ENCODE measurements around the gene MED26. TPM values are rescaled to one million over a fixed set of nuclear protein-coding genes. Genes with fewer than 3 reads are reported as not detected.

MED26 gene
- total and polyA plus RNA-seq, 2 experiments from 2014 or later: 7.4 to 15.4 TPM

DNA sequence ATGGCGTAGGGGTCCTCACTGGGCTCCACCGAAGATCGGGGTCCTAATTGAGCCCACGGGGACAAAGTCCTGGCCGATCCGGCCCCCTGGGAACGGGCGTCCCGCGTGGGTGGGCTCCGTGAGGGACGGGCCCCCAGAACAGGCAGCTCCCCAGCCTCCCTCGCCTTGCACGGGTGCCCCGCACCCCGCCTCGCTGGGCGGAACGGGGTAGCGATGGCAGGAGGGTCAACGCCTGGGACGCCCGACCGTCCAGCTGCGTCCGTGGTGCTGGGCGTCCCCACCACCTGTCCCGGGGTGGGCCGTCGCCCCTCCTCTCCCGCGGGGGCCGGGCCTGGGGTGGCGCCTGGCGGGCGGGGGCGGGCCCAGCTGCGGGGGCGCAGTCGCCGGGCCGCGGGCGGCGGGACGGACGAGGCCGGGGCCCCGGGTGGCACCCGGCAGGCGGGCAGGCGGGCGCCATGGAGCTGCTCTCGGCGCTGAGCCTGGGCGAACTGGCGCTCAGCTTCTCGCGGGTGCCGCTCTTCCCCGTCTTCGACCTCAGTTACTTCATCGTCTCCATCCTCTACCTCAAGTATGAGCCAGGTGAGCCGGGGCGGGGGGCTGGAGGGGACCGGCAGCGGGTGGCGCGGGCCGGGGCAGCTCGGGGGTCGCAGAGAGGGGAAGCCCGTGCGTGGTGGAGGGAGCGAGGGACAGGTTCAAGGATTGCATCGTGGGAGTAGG, 32.9 kb upstream of the MED26 start, which contains the start of gene TMEM38A (continued):
- TF ChIP-seq STAT1 (IDR thresholded peaks at IDR 0.05; ENCODE audit: unreplicated experiment) (no peak), EZH2phosphoT487 (IDR thresholded peaks at IDR 0.05; ENCODE audit: unreplicated experiment) (no peak), CREB1 (CRISPR knock-in tag; IDR thresholded peaks at IDR 0.05; ENCODE audit: low read depth) (no peak), CTCF (conservative IDR thresholded peaks at IDR 0.05; ENCODE audit: low read depth in 2 of 2) (no peak), ZNF114 (CRISPR knock-in tag; IDR thresholded peaks at IDR 0.05) (no peak), POLR2AphosphoS5 (IDR thresholded peaks at IDR 0.05; ENCODE audit: low read depth) (peak; percentile 62)

- H3K27me3 ChIP-seq (ENCODE audit: insufficient read depth): no peaks in the 10 kb centered on the region
- H3K79me2 ChIP-seq (replicated peaks; ENCODE audit: insufficient read depth): peaks cover 71% of the 10 kb centered on the region
- peak within 1 kb of the TSS; percentile 82 for H2AFZ ChIP-seq
- Mint-ChIP-seq H3K27ac (peak within 1 kb of the TSS; percentile 100), H3K4me1 (peaks cover 8% of the 10 kb centered on the region; the same call in 2 of the 3 replicates), H3K27me3 (ENCODE audit: insufficient read depth, low read depth, poor library complexity) (peaks cover 15% of the 10 kb centered on the region), H3K9me3 (no peaks in the 10 kb centered on the region), H3K36me3 (ENCODE audit: low read depth) (peaks cover 39% of the 10 kb centered on the region), H3K4me3 (peak within 1 kb of the TSS; percentile 98)
- H3K27ac ChIP-seq (ENCODE audit: low read depth): peak within 1 kb of the TSS; percentile 86
- DNase-seq (ENCODE audit: low spot score): peak; percentile 99
- peak within 1 kb of the TSS; percentile 98 for H3K4me2 ChIP-seq
- no peaks in the 10 kb centered on the region for H3K9me2 ChIP-seq (ENCODE audit: insufficient read depth)
- H3F3A ChIP-seq (replicated peaks; ENCODE audit: low read depth): 0 out of 2 replicates have a peak, but pooled peaks cover 3% of the 10 kb centered on the region
- H3K4me3 ChIP-seq: peak within 1 kb of the TSS; percentile 92
- H4K20me1 ChIP-seq (replicated peaks; ENCODE audit: insufficient read depth): peaks cover 28% of the 10 kb centered on the region
- peaks cover 11% of the 10 kb centered on the region for H3K36me3 ChIP-seq (ENCODE audit: insufficient read depth)
- ATAC-seq: peak; percentile 96
- peaks cover 13% of the 10 kb centered on the region for H3K4me1 ChIP-seq (ENCODE audit: insufficient read depth)
- peak in 1 of 2 experiments; percentile 54; a peak in 2 of 4 replicates for TF ChIP-seq CTCF (conservative IDR thresholded peaks at IDR 0.05; ENCODE audit: low read depth in 2 of 2)
- TF ChIP-seq, protein P1, sequence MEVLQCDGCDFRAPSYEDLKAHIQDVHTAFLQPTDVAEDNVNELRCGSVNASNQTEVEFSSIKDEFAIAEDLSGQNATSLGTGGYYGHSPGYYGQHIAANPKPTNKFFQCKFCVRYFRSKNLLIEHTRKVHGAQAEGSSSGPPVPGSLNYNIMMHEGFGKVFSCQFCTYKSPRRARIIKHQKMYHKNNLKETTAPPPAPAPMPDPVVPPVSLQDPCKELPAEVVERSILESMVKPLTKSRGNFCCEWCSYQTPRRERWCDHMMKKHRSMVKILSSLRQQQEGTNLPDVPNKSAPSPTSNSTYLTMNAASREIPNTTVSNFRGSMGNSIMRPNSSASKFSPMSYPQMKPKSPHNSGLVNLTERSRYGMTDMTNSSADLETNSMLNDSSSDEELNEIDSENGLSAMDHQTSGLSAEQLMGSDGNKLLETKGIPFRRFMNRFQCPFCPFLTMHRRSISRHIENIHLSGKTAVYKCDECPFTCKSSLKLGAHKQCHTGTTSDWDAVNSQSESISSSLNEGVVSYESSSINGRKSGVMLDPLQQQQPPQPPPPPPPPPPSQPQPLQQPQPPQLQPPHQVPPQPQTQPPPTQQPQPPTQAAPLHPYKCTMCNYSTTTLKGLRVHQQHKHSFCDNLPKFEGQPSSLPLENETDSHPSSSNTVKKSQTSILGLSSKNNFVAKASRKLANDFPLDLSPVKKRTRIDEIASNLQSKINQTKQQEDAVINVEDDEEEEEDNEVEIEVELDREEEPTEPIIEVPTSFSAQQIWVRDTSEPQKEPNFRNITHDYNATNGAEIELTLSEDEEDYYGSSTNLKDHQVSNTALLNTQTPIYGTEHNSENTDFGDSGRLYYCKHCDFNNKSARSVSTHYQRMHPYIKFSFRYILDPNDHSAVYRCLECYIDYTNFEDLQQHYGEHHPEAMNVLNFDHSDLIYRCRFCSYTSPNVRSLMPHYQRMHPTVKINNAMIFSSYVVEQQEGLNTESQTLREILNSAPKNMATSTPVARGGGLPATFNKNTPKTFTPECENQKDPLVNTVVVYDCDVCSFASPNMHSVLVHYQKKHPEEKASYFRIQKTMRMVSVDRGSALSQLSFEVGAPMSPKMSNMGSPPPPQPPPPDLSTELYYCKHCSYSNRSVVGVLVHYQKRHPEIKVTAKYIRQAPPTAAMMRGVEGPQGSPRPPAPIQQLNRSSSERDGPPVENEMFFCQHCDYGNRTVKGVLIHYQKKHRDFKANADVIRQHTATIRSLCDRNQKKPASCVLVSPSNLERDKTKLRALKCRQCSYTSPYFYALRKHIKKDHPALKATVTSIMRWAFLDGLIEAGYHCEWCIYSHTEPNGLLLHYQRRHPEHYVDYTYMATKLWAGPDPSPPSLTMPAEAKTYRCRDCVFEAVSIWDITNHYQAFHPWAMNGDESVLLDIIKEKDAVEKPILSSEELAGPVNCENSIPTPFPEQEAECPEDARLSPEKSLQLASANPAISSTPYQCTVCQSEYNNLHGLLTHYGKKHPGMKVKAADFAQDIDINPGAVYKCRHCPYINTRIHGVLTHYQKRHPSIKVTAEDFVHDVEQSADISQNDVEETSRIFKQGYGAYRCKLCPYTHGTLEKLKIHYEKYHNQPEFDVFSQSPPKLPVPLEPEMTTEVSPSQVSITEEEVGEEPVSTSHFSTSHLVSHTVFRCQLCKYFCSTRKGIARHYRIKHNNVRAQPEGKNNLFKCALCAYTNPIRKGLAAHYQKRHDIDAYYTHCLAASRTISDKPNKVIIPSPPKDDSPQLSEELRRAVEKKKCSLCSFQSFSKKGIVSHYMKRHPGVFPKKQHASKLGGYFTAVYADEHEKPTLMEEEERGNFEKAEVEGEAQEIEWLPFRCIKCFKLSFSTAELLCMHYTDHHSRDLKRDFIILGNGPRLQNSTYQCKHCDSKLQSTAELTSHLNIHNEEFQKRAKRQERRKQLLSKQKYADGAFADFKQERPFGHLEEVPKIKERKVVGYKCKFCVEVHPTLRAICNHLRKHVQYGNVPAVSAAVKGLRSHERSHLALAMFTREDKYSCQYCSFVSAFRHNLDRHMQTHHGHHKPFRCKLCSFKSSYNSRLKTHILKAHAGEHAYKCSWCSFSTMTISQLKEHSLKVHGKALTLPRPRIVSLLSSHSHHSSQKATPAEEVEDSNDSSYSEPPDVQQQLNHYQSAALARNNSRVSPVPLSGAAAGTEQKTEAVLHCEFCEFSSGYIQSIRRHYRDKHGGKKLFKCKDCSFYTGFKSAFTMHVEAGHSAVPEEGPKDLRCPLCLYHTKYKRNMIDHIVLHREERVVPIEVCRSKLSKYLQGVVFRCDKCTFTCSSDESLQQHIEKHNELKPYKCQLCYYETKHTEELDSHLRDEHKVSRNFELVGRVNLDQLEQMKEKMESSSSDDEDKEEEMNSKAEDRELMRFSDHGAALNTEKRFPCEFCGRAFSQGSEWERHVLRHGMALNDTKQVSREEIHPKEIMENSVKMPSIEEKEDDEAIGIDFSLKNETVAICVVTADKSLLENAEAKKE (CRISPR knock-in tag; IDR thresholded peaks at IDR 0.05): no peak
- TF ChIP-seq POLR2AphosphoS5 (IDR thresholded peaks at IDR 0.05; ENCODE audit: low read depth): peak; percentile 89
These were observed 32.1 kb upstream of the MED26 start, which contains the start of gene SMIM7 for GRCh38 chr19:16659832-16660708. Gene SMIM7 (minus strand): TSS chr19:16660144. CDS start chr19:16660110, 34 bp downstream.
